Endothelial cell of umbilical vein (primary cell): ENCODE results near the gene ZDHHC11. TPM values are rescaled to one million over a fixed set of nuclear protein-coding genes. Genes with fewer than 3 reads are reported as not detected.

Experiments
- BruUV-seq: library from RNA; stranded (reverse); fragments of 400-500 nt; replicated peaks from 2 replicates; lab custom pipeline; 2021; lab: Mats Ljungman, UMichigan
- CTCF ChIA-PET: fragments of 300-600, 350-600 bp; sonication (Branson Sonifier 250); formaldehyde crosslinking; loops from one replicate; lab custom pipeline; 2021; ENCODE audit warnings: antibody characterized with exemption, inconsistent platforms; lab: Charles Lee
- POLR2A ChIA-PET: fragments of 300-600, 350-600 bp; sonication (Branson Sonifier 250); formaldehyde crosslinking; loops from one replicate; lab custom pipeline; 2021; ENCODE audit warnings: antibody characterized with exemption, inconsistent platforms; lab: Charles Lee
- DNase-seq: peaks from one replicate; pipeline ENCODE4 v3.0.0-alpha.2; 2011; ENCODE audit warnings: low read depth, low spot score
- FAIRE-seq: peaks from 2 replicates; lab custom pipeline; 2011; peaks lifted over from hg19 to GRCh38; lab: Jason Lieb, UNC
- H2AFZ ChIP-seq: 2 replicates; pipeline ENCODE4 v1.6.0; 2012; ENCODE audit warnings: low read depth, low read length, control low read depth, inconsistent platforms
- H3K27ac ChIP-seq: 2 replicates; pipeline ENCODE4 v1.5.1; 2011; ENCODE audit warnings: low read depth, mild to moderate bottlenecking, control low read depth, low read length, moderate library complexity; ENCODE audit not compliant: insufficient read depth
- H3K27me3 ChIP-seq, 2 experiments: 2 replicates each; pipeline versions ENCODE4 v1.6.0 to v1.6.1; 2011; ENCODE audit warnings: low read length in 2 of 2, mixed read lengths in 1 of 2; ENCODE audit not compliant: control insufficient read depth in 2 of 2, insufficient read depth in 2 of 2
- H3K36me3 ChIP-seq, 2 experiments: 2 replicates in 1 of 2; 3 replicates in 1 of 2; pipeline ENCODE4 v1.5.1; 2011; ENCODE audit warnings: low read length in 2 of 2, mild to moderate bottlenecking in 1 of 2, moderate library complexity in 1 of 2; ENCODE audit not compliant: control insufficient read depth in 2 of 2, insufficient read depth in 2 of 2; ENCODE audit errors: extremely low read depth in 1 of 2
- H3K4me1 ChIP-seq: 3 replicates; pipeline ENCODE4 v1.5.1; 2011; ENCODE audit warnings: mild to moderate bottlenecking, low read length; ENCODE audit not compliant: control insufficient read depth, insufficient read depth; ENCODE audit errors: extremely low read depth
- H3K4me2 ChIP-seq: 2 replicates; pipeline ENCODE4 v1.6.1; 2011; ENCODE audit warnings: low read length, control low read depth, mixed read lengths; ENCODE audit not compliant: insufficient read depth
- H3K4me3 ChIP-seq, 3 experiments: fragments of 200-600 bp in 1 of 3; sonication (generic), shearing (Covaris generic) in 1 of 3; replicated peaks in 1 of 3; 2 replicates each; pipeline ENCODE4 v1.5.1; 2011 to 2016; ENCODE audit warnings: control low read depth in 3 of 3, low read length in 3 of 3, mild to moderate bottlenecking in 2 of 3, inconsistent platforms in 1 of 3, low read depth in 1 of 3, moderate library complexity in 1 of 3; ENCODE audit not compliant: insufficient read depth in 1 of 3
- H3K79me2 ChIP-seq: 2 replicates; pipeline ENCODE4 v1.6.0; 2012; ENCODE audit warnings: low read length, inconsistent platforms; ENCODE audit not compliant: control insufficient read depth, insufficient read depth
- H3K9ac ChIP-seq: replicated peaks from 2 replicates; pipeline ENCODE3; 2011; ENCODE audit warnings: low read length, control low read depth; ENCODE audit not compliant: insufficient read depth; ENCODE audit errors: extremely low read depth
- H3K9me1 ChIP-seq: replicated peaks from 3 replicates; pipeline ENCODE4 v1.6.0; 2011; ENCODE audit warnings: mild to moderate bottlenecking, low read length; ENCODE audit not compliant: control insufficient read depth, insufficient read depth; ENCODE audit errors: extremely low read depth
- H3K9me3 ChIP-seq: replicated peaks from 2 replicates; pipeline ENCODE4 v1.5.1; 2012; ENCODE audit warnings: low read length, inconsistent platforms; ENCODE audit not compliant: control insufficient read depth, insufficient read depth
- H4K20me1 ChIP-seq: replicated peaks from 2 replicates; pipeline ENCODE3; 2011; ENCODE audit warnings: mild to moderate bottlenecking, low read length; ENCODE audit not compliant: control insufficient read depth, insufficient read depth; ENCODE audit errors: extremely low read depth
- CTCF ChIP-seq, 2 donors: IDR thresholded peaks; 1 replicate in 1 of 2; 2 replicates in 1 of 2; pipeline ENCODE4 v1.5.1; 2011; ENCODE audit warnings: low read length in 2 of 2, mild to moderate bottlenecking in 2 of 2, moderate library complexity in 2 of 2, control low read depth in 1 of 2, inconsistent platforms in 1 of 2, low read depth in 1 of 2; ENCODE audit not compliant: insufficient read depth in 1 of 2; ENCODE audit errors: extremely low read depth in 1 of 2
- EZH2 ChIP-seq: IDR thresholded peaks from 2 replicates; pipeline ENCODE4 v1.6.1; 2012; ENCODE audit warnings: borderline replicate concordance, low read depth, mild to moderate bottlenecking, moderate library complexity, low read length, inconsistent platforms; ENCODE audit not compliant: severe bottlenecking
- FOS ChIP-seq: IDR thresholded peaks from 2 replicates; pipeline ENCODE4 v1.6.1; 2011; ENCODE audit warnings: mild to moderate bottlenecking, low read length, moderate library complexity, borderline replicate concordance; ENCODE audit not compliant: insufficient read depth
- JUN ChIP-seq: IDR thresholded peaks from 2 replicates; pipeline ENCODE4 v1.6.1; 2011; ENCODE audit warnings: borderline replicate concordance, low read depth; ENCODE audit not compliant: insufficient read length, insufficient read depth
- dilution Hi-C: fragments of 300-500 bp; cut with MboI; formaldehyde crosslinking; loops from one replicate; pipeline ENCODE4 v1.15.0; 2019; ENCODE audit warnings: low sequenced_read_pairs; ENCODE audit not compliant: extremely low pct_ligation_motif_present
- intact Hi-C: fragments of 100-400 bp; cut with micrococcal nuclease; formaldehyde crosslinking; loops from one replicate; pipeline ENCODE4 v1.10.0; 2022
- polyA plus RNA-seq, 4 experiments: library from polyadenylated mRNA; depleted of rRNA in 3 of 4; stranded (reverse) in 3 of 4; unstranded in 1 of 4; fragments of >200 nt; gene quantifications; 2 replicates each; pipeline versions ENCODE4 v1.2.1 to v1.2.3, GENCODE V29; 2011 to 2012; ENCODE audit warnings: missing spikeins in 1 of 4
- total RNA-seq: library from RNA; stranded (reverse); gene quantifications from 2 replicates; pipeline ENCODE4 v1.2.3, GENCODE V29; 2021

ZDHHC11 gene
- total and polyA plus RNA-seq, 2 donors (not counting 3 experiments of a cell fraction or from before 2014, with no cell fraction given) = 0.35 to 4.4 TPM

- no peaks in the 10 kb centered on the region for H3K27me3 ChIP-seq
- dilution Hi-C loops = no loop called here
- TF ChIP-seq CTCF (IDR thresholded peaks at IDR 0.05; ENCODE audit: extremely low read depth in 1 of 2, insufficient read depth in 1 of 2, low read depth in 1 of 2, low read length in 2 of 2) (no peak), EZH2 (no peak), FOS (no peak), JUN (no peak)
- H3K4me1 ChIP-seq = no peaks in the 10 kb centered on the region
- H3K36me3 ChIP-seq = peaks cover 0 to 22% of the 10 kb centered on the region in 2 experiments
- no peak for FAIRE-seq
- no peak overlapping the region for H3K4me2 ChIP-seq
- no peaks in the 10 kb centered on the region for H3K9me1 ChIP-seq
- POLR2A ChIA-PET = no interaction called here
- H3K27ac ChIP-seq = no peak overlapping the region
- no peaks in the 10 kb centered on the region for H3K9me3 ChIP-seq
- H3K9ac ChIP-seq = no peak overlapping the region
- no peaks in the 10 kb centered on the region for H3K79me2 ChIP-seq
- no peaks in the 10 kb centered on the region for H4K20me1 ChIP-seq
- CTCF ChIA-PET = no interaction called here
- no peak for DNase-seq
- H2AFZ ChIP-seq = no peak overlapping the region
- intact Hi-C loops = no loop called here
- BruUV-seq = no TSS peak
- no peak overlapping the region for H3K4me3 ChIP-seq
Measured at GRCh38 chr5:861442-862366, 10.9 kb upstream of the ZDHHC11 start.
